Activated naive CD4-positive, alpha-beta T cell treated with Interleukin-2 at 50 U/mL for 16 hours (primary cell): ENCODE data around the gene VCP.
"Not testable (repeated sequence)": the region's sequence is repeated elsewhere in the genome, so short reads cannot be mapped to it uniquely, and the experiment has no call there.

Source experiments
- DNase-seq: peaks from one replicate; pipeline ENCODE4 v3.0.0-alpha.2; 2020

VCP gene

DNA sequence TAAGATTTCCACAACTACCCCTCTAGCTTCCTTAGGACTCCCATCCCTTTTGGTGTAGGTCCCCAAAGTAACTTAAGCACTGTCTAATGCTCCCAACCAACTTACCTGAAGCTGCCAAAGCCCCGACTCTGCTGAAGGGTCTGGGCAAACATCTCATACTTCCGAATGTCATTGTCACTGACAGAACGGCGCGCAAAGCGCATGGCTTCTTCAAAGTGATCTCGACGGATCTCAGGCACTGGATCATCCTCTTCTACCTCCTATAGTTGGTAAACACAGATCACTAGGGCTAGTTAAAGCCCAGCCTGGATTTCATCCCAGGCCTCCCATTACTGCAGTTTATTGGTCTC, 15.2 kb downstream of the VCP start:
- DNase-seq, result no peak

- DNase-seq, result no peak
Observed at GRCh38 chr9:35056571-35057270, 15.7 kb downstream of the VCP start.

DNA sequence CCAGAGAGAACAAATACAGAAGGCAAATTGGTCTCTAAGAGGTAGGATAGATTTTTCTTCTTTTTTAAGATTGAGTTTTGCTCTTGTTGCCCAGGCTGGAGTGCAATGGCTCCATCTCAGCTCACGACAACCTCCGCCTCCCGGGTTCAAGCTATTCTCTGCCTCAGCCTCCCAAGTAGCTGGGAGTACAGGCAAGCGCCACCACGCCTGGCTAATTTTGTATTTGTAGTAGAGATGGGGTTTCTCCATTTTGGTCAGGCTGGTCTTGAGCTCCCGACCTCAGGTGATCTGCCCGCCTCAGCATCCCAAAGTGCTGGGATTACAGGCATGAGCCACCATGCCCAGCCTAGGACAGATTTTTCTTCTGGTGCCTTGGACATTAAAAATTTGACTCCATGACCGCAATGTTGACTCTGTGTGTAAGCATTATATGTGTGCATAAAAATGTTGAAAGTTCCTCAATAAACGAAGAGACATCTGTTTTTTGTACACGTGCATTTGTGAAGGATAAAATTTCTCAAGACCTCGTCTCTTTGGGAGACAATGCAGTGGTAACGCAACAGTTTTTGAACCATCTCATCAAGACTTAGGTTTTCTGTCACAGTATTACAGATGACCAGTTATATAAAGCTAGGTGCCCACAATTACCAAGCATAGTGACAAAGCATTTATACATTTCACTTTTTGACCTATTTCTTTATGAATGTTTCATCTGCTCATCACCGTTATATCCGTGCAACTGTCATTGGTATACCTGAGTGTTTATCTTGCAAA, 17.4 kb downstream of the VCP start:
- DNase-seq, result no peak

DNA sequence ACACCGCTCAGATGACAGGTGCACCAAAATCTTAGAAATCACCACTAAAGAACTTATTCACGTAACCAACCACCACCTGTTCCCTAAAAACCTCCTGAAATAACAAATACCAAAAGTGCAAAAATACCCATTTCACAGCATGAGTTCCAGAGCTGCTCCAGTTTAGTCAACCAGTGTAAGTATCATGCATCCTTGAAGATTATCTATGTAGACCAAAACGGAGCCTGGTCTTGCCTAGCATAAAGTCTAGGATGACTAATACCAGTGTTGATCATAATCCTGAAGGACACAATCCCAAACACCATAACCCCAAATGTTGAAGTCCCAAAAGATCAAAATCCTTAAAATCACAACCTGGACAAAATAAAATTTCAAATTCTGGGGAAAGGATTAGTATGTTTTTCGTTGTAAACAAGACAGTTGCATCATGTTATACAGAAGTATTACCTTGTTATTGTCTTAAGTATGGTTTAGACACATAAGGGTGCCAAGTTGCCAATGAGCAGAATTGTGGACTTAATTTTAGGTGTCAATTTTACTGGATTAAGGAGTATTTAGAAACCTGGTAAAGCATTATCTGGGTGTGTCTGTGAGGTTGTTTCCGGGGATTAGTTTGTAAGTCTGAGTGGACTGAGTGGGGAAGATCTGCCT, 18.1 kb downstream of the VCP start:
- no peak for DNase-seq

- peak; percentile 56 for DNase-seq
Observed at GRCh38 chr9:35051069-35051967, 21.1 kb downstream of the VCP start.

DNA sequence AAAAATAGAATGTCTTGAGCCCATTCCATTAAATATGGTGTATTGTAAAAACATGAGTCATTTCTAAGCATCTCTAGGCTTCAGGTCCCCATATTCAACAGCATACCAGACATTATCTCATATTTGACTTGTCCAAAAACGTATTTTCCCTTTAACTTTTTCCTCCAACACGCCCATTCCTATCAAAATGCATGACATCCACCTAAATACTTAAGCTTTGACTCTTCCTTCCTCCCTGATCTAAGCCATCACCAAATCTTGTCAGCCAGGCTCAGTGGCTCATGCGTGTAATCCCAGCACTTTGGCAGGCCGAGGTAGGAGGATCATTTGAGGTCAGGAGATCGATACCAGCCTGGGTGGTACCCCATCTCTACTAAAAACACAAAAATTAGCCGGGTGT, 23.9 kb downstream of the VCP start:
- DNase-seq, result no peak

DNA sequence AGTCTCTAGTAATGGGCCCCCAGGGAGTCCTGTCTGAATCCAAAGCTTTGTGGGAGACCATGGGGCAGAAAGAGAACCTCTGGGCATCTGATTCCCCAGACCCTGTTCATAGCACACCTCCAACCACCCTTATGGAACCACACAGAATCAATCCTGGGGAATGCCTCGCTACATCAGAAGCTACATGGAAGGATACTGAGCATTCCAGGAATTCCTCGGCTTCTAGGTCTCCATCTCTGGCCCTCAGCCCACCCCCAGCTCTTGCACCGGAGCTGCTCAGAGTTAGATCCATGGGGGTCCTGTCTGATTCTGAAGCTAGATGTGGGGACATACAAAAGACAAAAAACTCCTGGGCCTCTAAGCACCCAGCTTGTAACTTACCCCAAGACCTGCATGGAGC, 28.4 kb downstream of the VCP start:
- no peak for DNase-seq

DNA sequence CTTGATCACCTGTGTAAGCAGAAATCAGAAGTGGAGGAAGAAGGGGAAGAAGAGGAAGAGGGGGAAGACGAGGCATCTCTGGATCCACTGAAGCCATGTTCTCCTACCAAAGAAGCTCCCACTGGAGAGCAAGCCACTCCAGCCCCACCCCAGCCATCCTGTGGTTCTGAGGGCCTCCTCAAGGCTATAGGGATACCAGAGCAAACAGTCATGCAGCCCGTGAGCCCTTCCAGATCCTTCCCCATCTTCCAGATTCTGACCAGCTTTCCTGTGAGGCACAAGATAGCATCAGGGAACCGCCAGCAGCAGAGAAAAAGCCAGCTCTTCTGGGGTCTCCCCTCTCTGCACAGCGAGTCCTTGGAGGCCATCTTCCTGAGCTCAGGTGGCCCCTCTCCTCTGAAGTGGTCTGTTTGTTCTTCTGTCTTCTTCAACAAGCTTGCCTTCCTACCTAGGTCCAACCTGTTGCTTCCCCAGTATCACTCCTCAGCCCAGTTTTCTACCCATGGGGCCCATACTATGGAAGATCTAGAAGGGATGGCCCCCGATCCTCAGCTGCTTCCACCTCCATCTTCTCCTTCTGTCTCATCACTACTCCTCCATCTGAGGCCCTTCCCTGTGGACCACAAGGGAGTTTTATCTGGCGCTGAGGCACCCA, 29.4 kb downstream of the VCP start:
- no peak for DNase-seq

DNA sequence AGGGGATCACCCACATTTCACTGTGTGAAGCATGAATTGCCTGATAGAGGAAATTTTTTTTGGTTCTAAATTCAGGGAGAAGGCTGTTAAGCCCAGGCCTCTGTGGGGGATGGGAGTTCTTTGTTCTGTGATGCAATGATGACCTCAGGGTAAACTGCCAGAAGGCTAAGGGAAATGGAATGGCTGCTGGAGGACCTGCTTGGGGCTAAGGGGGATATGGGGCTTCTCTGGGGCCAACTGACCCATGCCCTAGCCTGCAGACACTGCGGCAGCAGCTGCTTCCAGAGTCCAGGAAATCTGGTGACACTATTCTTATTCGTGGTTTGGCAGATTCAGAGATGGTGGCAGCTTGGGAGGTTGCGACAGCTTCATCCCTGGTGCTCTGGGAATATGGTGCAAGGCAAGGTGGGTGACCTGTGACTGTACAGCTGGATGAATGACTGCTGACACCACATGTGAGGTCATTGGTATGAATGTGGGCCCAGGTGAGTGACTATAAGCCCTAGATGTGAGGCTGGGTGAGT, 30.3 kb downstream of the VCP start:
- no peak for DNase-seq

DNA sequence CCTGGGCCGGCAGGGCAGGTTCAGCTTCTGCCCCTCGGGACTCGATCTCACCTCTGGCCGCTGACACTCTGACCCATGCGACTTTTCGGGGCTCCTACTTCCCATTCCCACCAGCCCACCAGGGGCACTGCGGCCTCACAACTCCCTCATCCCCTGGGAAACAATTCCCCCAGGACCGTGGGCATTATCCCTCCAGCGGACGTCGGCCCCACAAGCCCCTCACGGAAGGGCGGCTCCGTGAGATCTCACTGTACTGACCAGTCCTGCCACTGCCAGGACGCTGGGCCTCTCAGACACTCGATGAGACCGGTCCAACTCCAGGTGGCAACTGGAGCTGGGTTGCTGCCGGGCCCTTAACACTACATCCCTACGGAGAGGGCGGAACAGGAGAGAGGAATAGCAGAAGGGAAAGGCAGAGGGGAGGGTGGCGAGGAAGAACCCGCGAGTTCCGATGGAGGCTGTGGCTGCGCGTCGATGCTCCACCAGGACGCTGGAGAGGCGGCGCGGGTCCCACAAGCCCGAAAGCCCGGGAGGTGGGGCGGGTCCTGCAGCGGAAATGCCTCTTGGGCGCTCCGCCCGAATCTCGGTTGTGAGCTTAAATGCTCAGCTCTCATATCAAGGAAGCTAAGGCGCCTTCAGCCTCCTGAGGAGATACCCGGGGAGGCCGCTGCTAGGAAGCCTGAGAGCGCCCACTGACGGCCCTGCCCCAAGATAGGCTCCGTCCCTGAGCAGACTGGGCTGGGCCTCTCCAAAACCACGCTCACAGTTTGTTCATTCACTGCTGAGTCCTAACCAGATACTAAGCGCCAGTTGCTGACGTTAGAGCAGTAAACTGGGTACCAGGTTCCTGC, 36.3 kb downstream of the VCP start:
- peak; percentile 52 for DNase-seq

- DNase-seq, result no peak
Observed at GRCh38 chr9:35033101-35033500, 39.3 kb downstream of the VCP start.

GRCh38 chr9:35029852-35030251, 42.6 kb downstream of the VCP start:
- DNase-seq, result no peak

DNA sequence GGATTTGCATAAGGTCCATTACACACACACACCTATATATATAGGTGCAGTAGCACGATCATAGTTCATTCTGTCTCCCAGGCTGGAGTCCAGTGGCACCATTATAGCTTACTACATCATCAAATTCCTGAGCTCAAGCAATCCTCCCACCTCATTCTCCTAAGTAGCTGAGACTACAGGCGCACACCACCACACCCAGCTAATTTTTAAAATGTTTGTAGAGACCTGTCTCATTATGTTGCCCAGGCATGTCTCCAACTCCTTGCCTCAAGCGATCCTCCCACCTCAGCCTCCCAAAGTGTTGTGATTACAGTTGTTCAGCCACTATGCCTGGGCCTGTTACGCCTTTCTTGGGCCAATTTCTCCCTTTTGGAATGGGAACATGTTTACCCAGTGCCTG, 43.2 kb downstream of the VCP start:
- no peak for DNase-seq

DNA sequence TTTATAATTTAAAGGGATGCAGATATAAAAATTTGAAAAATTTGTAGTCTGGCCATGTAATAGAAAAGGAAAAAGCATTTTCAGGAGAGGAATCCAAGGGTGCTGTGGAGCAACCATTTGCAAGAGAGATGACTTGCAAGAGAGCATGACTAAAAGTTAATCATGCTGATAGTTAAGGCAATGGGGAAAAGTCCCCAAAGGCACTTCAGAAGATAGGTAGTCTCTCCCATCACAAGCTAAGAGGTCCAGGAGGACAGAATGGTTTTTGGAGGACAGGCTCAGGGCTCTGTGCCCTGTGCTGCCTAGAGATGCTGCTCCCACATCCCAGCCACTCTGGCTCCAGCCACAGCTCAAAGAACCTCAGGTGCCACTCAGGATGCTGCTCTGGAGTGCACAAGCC, 44.1 kb downstream of the VCP start:
- DNase-seq, result no peak

DNA sequence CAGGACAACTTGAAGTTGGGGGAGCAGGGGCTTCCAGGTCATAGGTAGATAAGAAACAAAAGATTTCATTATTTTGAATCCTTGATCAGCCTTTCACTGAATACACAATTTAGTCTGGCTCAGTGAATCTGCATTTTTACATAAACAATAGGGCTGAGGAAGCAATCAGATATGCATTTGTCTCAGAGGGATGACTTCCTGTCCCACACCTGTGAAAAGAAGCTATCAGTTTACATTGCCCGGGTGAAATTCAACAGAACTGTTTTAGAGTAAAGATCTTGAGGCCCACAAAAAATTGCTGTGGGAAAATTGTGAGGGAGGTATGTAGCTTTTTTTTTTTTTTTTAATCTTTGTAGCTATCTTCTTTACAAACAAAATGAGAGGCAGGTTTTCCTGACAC, 44.6 kb downstream of the VCP start:
- DNase-seq, result no peak

GRCh38 chr9:35027374-35027773, 45.1 kb downstream of the VCP start:
- DNase-seq, result no peak

GRCh38 chr9:35026671-35027070, 45.8 kb downstream of the VCP start:
- no peak for DNase-seq

- not testable (repeated sequence) for DNase-seq
Observed at GRCh38 chr9:35023443-35023842, 49.0 kb downstream of the VCP start.

- DNase-seq, result no peak
Observed at GRCh38 chr9:35014517-35014916, 57.9 kb downstream of the VCP start.

DNA sequence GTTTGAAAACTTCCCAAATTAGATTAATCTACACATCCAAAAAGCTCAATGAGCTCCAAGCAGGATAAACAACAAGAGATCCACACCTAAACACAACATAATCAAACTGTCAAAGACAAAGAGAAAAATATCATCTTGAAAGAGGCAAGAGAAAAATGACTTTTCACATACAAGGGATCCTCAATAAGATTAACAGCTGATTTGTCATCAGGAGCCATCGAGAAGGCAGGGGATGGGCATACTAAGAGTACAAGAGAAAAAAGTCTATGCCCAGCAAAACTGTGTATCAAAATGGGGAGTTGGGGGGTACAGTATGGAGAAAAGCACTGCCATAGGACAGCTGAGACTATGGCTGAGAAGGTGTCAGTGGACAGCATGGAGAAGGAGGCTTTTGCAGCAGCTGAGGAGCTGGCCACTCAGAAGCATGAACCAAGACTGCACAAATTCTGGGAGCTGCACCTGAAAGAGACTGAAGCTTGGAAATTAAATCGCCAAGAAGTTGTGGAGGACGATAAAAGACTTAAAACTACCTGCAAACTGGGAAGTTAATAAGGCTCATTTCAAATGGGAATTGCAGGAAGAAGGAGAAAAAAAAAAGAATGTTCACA, 62.0 kb downstream of the VCP start:
- no peak for DNase-seq
